ENCODE data around the gene EGFL7. TPM values are rescaled to one million over a fixed set of nuclear protein-coding genes. Genes with fewer than 3 reads are reported as not detected.

The EGFL7 gene
- total RNA-seq, 1 experiment from 2014 or later: 38.0 TPM

- H2BK5ac ChIP-seq (ENCODE audit: insufficient read length, low read length): no peak overlapping the region
- H3K79me1 ChIP-seq (ENCODE audit: insufficient read depth, low read depth, low read length, poor library complexity, severe bottlenecking): no peaks in the 10 kb centered on the region
- no peak overlapping the region for H2BK120ac ChIP-seq (ENCODE audit: low read depth, low read length, poor library complexity, severe bottlenecking)
- no peak overlapping the region for H2BK15ac ChIP-seq (ENCODE audit: low read depth, low read length)
- H4K5ac ChIP-seq (ENCODE audit: insufficient read length, low read depth, low read length): no peak overlapping the region
- no peaks in the 10 kb centered on the region for H3K23me2 ChIP-seq (ENCODE audit: insufficient read length, low read depth, low read length, poor library complexity, severe bottlenecking)
- no peak overlapping the region for H4K8ac ChIP-seq (replicated peaks; ENCODE audit: insufficient read length, low read depth, low read length)
- H3K27ac ChIP-seq (ENCODE audit: insufficient read length, low read depth, low read length): no peak overlapping the region
- H3K4me1 ChIP-seq (ENCODE audit: insufficient read depth, low read length): no peaks in the 10 kb centered on the region
- no peak overlapping the region for H2BK20ac ChIP-seq (ENCODE audit: low read depth, low read length, poor library complexity, severe bottlenecking)
- H2BK12ac ChIP-seq (ENCODE audit: insufficient read length, low read depth, low read length): no peak overlapping the region
- H3K4me1 Mint-ChIP-seq: no peaks in the 10 kb centered on the region
- H3K36me3 Mint-ChIP-seq (ENCODE audit: insufficient read depth in 1 of 3, low read depth in 3 of 3): no peaks in the 10 kb centered on the region
- no peak overlapping the region for H3K4me2 ChIP-seq (ENCODE audit: insufficient read depth, insufficient read length, low read length)
- no peak overlapping the region for H3K9ac ChIP-seq (ENCODE audit: extremely low read depth, insufficient read length, low read length)
- WGBS (ENCODE audit: extremely low coverage, insufficient read length, low lambda C conversion rate): no CpG with 5 or more reads among the region's 19 CpGs
- no peak overlapping the region for H4K91ac ChIP-seq (ENCODE audit: insufficient read length, low read depth, low read length)
- H3K23ac ChIP-seq (ENCODE audit: insufficient read length, low read depth, low read length): no peak overlapping the region
- H3K27ac Mint-ChIP-seq: no peak overlapping the region
- H3K4ac ChIP-seq (ENCODE audit: low read depth, low read length): no peak overlapping the region
- H2AFZ ChIP-seq (ENCODE audit: low read length): no peak overlapping the region
- H3K56ac ChIP-seq (ENCODE audit: insufficient read length, low read depth, low read length): no peak overlapping the region
- no peaks in the 10 kb centered on the region for H4K20me1 ChIP-seq (ENCODE audit: control insufficient read depth, insufficient read depth, insufficient read length)
- H3K79me2 ChIP-seq (ENCODE audit: insufficient read depth, low read length): no peaks in the 10 kb centered on the region
- H3T11ph ChIP-seq (ENCODE audit: low read length): no peak overlapping the region
- no peaks in the 10 kb centered on the region for H3K9me3 Mint-ChIP-seq
- H3K4me3 Mint-ChIP-seq: no peak overlapping the region
- H3K18ac ChIP-seq (ENCODE audit: insufficient read length, low read depth, low read length): no peak overlapping the region
- TF ChIP-seq CTCF (conservative IDR thresholded peaks at IDR 0.05): no peak
- H3K14ac ChIP-seq (ENCODE audit: insufficient read depth, low read length): no peak overlapping the region; the same call in 1 of the 2 replicates
- H2AK5ac ChIP-seq (ENCODE audit: insufficient read length, low read length): no peak overlapping the region
- H3K27me3 ChIP-seq (ENCODE audit: insufficient read depth, low read length): no peaks in the 10 kb centered on the region
- H3K27me3 Mint-ChIP-seq (ENCODE audit: low read depth): no peaks in the 10 kb centered on the region
- H3K9me3 ChIP-seq (ENCODE audit: control insufficient read depth, low read depth, low read length): no peaks in the 10 kb centered on the region
- no peak for DNase-seq
Observed at GRCh38 chr9:136623016-136623841, 39.5 kb upstream of the EGFL7 start.

Data from H9 (cell line).